SU-DHL-6 (cell line): ENCODE data around the gene AIG1.
"Not testable (repeated sequence)": the region's sequence is repeated elsewhere in the genome, so short reads cannot be mapped to it uniquely, and the experiment has no call there.

Experiments
- H2AFZ ChIP-seq: fragments of 200-600 bp; sonication (generic); 2 replicates; pipeline ENCODE4 v1.6.1; 2014; ENCODE audit warnings: low read depth, mild to moderate bottlenecking, moderate library complexity, mixed read lengths, antibody characterized with exemption, low read length; ENCODE audit not compliant: severe bottlenecking
- H3F3A ChIP-seq: fragments of 200-600 bp; shearing (Covaris generic); 2 replicates; pipeline ENCODE4 v1.6.0; 2016; ENCODE audit warnings: antibody characterized with exemption, mild to moderate bottlenecking; ENCODE audit not compliant: insufficient read depth
- H3K27ac ChIP-seq: fragments of 200-600 bp; sonication (generic); 2 replicates; pipeline ENCODE4 v1.5.1; 2016; ENCODE audit warnings: low read depth, mild to moderate bottlenecking, low read length, moderate library complexity, mixed read lengths
- H3K27me3 ChIP-seq: fragments of 200-600 bp; sonication (generic), shearing (Covaris generic); 2 replicates; pipeline ENCODE4 v1.6.0; 2014; ENCODE audit warnings: mild to moderate bottlenecking, low read length
- H3K36me3 ChIP-seq: fragments of 200-600 bp; sonication (generic); 2 replicates; pipeline ENCODE4 v1.6.1; 2014; ENCODE audit warnings: mild to moderate bottlenecking, low read length, mixed read lengths
- H3K4me2 ChIP-seq: fragments of 300-600, 200-600 bp; shearing (Covaris generic), sonication (generic); 2 replicates; pipeline ENCODE4 v1.6.0; 2014; ENCODE audit warnings: low read length, low read depth, mild to moderate bottlenecking; ENCODE audit not compliant: poor library complexity, severe bottlenecking
- H3K4me3 ChIP-seq: fragments of 200-600 bp; sonication (generic); 2 replicates; pipeline ENCODE4 v1.5.1; 2014; ENCODE audit warnings: antibody characterized with exemption, low read length, mild to moderate bottlenecking, mixed read lengths; ENCODE audit not compliant: insufficient read depth, poor library complexity, severe bottlenecking
- H3K79me2 ChIP-seq: fragments of 200-600 bp; sonication (generic); 2 replicates; pipeline ENCODE4 v1.6.1; 2014; ENCODE audit warnings: mild to moderate bottlenecking, low read length, moderate library complexity; ENCODE audit not compliant: insufficient read depth
- H3K9ac ChIP-seq: fragments of 200-600 bp; sonication (generic); 2 replicates; pipeline ENCODE4 v1.7.0; 2014; ENCODE audit warnings: mild to moderate bottlenecking, low read length
- H3K9me2 ChIP-seq: fragments of 200-600 bp; sonication (generic); replicated peaks from 2 replicates; pipeline ENCODE4 v1.6.1; 2014; ENCODE audit warnings: low read length; ENCODE audit not compliant: insufficient read depth
- H3K9me3 ChIP-seq: fragments of 200-600 bp; sonication (generic); 2 replicates; pipeline ENCODE4 v1.6.1; 2014; ENCODE audit warnings: low read length, mixed read lengths; ENCODE audit not compliant: insufficient read depth
- H4K20me1 ChIP-seq: fragments of 200-600 bp; sonication (generic); 2 replicates; pipeline ENCODE4 v1.6.1; 2014; ENCODE audit warnings: low read depth, mild to moderate bottlenecking, antibody characterized with exemption, low read length, moderate library complexity, mixed read lengths
- EZH2phosphoT487 ChIP-seq: fragments of 200-600 bp; sonication (generic), shearing (Covaris generic); conservative IDR thresholded peaks from 2 replicates; pipeline ENCODE4 v1.6.1; 2018; ENCODE audit warnings: mild to moderate bottlenecking, antibody characterized with exemption, low read length, moderate library complexity, mixed read lengths
- TF ChIP-seq, protein P1 (sequence below): fragments of 200-600 bp; sonication (generic); IDR thresholded peaks from one replicate; pipeline ENCODE4 v1.5.1; 2017; ENCODE audit warnings: antibody characterized with exemption, mild to moderate bottlenecking, low read length, moderate library complexity; ENCODE audit not compliant: insufficient read depth, poor library complexity, severe bottlenecking

AIG1 gene

GRCh38 chr6:143299253-143300166 lies 238.8 kb downstream of the AIG1 start:
- Histone ChIP-seq H3K9me2 (no peaks in the 10 kb centered on the region), H3K27me3 (no peaks in the 10 kb centered on the region), H3K79me2 (no peaks in the 10 kb centered on the region), H3K9ac (no peak overlapping the region), H3K9me3 (no peaks in the 10 kb centered on the region), H4K20me1 (no peaks in the 10 kb centered on the region), H3K4me3 (no peak overlapping the region), H2AFZ (no peak overlapping the region), H3K27ac (no peak overlapping the region), H3K36me3 (no peaks in the 10 kb centered on the region), H3K4me2 (no peak overlapping the region), H3F3A (no peaks in the 10 kb centered on the region)
- TF ChIP-seq, protein P1, sequence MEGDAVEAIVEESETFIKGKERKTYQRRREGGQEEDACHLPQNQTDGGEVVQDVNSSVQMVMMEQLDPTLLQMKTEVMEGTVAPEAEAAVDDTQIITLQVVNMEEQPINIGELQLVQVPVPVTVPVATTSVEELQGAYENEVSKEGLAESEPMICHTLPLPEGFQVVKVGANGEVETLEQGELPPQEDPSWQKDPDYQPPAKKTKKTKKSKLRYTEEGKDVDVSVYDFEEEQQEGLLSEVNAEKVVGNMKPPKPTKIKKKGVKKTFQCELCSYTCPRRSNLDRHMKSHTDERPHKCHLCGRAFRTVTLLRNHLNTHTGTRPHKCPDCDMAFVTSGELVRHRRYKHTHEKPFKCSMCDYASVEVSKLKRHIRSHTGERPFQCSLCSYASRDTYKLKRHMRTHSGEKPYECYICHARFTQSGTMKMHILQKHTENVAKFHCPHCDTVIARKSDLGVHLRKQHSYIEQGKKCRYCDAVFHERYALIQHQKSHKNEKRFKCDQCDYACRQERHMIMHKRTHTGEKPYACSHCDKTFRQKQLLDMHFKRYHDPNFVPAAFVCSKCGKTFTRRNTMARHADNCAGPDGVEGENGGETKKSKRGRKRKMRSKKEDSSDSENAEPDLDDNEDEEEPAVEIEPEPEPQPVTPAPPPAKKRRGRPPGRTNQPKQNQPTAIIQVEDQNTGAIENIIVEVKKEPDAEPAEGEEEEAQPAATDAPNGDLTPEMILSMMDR = no peak
- TF ChIP-seq EZH2phosphoT487 = no peak

GRCh38 chr6:143301188-143301587 lies 240.5 kb downstream of the AIG1 start:
- Histone ChIP-seq H4K20me1 (no peaks in the 10 kb centered on the region), H3K36me3 (no peaks in the 10 kb centered on the region), H3K9me3 (no peaks in the 10 kb centered on the region), H3K27me3 (no peaks in the 10 kb centered on the region), H3K4me2 (no peak overlapping the region), H3F3A (no peaks in the 10 kb centered on the region), H3K9me2 (no peaks in the 10 kb centered on the region), H2AFZ (no peak overlapping the region), H3K27ac (no peak overlapping the region), H3K4me3 (no peak overlapping the region), H3K9ac (no peak overlapping the region), H3K79me2 (no peaks in the 10 kb centered on the region)
- no peak for TF ChIP-seq EZH2phosphoT487
- TF ChIP-seq, protein P1 = no peak

DNA sequence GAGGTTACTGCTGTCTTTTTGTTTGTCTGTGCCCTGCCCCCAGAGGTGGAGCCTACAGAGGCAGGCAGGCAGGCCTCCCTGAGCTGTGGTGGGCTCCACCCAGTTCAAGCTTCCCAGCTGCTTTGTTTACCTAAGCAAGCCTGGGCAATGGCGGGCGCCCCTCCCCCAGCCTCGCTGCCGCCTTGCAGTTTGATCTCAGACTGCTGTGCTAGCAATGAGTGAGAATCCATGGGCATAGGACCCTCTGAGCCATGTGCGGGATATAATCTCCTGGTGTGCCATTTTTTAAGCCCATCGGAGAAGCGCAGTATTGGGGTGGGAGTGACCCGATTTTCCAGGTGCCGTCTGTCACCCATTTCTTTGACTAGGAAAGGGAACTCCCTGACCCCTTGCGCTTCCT lies 247.1 kb downstream of the AIG1 start:
- H3K36me3 ChIP-seq, H3K79me2 ChIP-seq, H3F3A ChIP-seq, H4K20me1 ChIP-seq, H3K9me2 ChIP-seq, H3K9me3 ChIP-seq, H2AFZ ChIP-seq, H3K4me2 ChIP-seq, H3K27me3 ChIP-seq, H3K9ac ChIP-seq, H3K4me3 ChIP-seq, H3K27ac ChIP-seq: not testable (repeated sequence)

DNA sequence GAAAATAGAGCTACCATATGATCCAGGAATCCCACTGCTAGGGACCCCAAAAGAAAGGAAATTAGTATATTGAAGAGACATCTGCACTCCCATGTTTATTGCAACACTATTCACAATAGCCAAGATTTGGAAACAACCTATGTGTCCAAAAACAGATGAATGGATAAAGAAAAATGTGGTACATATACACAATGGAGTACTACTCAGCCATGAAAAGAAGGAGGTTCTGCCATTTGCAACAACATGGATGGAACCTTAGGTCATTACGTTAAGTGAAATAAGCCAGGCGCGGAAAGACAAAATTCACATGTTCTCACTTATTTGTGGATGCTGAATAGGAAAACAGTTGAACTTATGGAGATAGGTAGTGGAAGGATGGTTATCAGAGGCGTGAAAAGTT lies 252.5 kb downstream of the AIG1 start:
- no peak for TF ChIP-seq EZH2phosphoT487
- TF ChIP-seq, protein P1 = no peak
- Histone ChIP-seq H4K20me1 (no peaks in the 10 kb centered on the region), H2AFZ (no peak overlapping the region), H3K9ac (no peak overlapping the region), H3F3A (no peaks in the 10 kb centered on the region), H3K36me3 (no peaks in the 10 kb centered on the region), H3K9me2 (no peaks in the 10 kb centered on the region), H3K79me2 (no peaks in the 10 kb centered on the region), H3K9me3 (no peaks in the 10 kb centered on the region), H3K27ac (no peak overlapping the region), H3K27me3 (no peaks in the 10 kb centered on the region), H3K4me2 (no peak overlapping the region), H3K4me3 (no peak overlapping the region)
